ENCODE data around the gene TSPAN18.

DNA sequence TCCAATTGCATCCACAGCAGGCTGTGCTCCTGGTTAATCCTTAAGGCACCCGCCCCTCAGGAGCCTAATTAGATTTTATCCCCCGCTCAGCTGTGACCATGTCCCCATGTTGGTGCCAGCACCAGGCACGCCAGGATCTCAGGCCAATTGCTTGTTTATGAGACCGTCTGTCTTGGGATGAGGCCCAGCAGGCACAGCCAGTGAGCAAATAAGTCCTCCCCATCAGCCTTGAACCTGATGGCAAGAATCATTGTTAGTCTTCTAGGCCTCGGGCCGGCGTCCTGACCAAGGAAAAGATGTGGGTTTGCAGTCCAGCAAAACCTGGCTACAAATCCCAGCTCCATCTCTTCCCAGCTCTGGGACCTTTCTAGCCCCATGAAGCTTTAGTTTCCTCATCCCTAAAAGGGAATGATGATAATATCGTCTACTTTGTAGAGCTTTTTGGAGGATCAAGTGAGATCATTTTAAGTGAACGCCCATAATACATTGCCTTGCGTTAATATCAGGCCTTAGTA, 166.6 kb downstream of the TSPAN18 start:
- TF ChIP-seq, protein P1, sequence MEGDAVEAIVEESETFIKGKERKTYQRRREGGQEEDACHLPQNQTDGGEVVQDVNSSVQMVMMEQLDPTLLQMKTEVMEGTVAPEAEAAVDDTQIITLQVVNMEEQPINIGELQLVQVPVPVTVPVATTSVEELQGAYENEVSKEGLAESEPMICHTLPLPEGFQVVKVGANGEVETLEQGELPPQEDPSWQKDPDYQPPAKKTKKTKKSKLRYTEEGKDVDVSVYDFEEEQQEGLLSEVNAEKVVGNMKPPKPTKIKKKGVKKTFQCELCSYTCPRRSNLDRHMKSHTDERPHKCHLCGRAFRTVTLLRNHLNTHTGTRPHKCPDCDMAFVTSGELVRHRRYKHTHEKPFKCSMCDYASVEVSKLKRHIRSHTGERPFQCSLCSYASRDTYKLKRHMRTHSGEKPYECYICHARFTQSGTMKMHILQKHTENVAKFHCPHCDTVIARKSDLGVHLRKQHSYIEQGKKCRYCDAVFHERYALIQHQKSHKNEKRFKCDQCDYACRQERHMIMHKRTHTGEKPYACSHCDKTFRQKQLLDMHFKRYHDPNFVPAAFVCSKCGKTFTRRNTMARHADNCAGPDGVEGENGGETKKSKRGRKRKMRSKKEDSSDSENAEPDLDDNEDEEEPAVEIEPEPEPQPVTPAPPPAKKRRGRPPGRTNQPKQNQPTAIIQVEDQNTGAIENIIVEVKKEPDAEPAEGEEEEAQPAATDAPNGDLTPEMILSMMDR (IDR thresholded peaks at IDR 0.05 in 4 of 5, conservative IDR thresholded peaks at IDR 0.05 in 1 of 5), result no peak
- TF ChIP-seq POLR2A (IDR thresholded peaks at IDR 0.05), result no peak

Data from gastrocnemius medialis (tissue), 4 donors.